Middle frontal gyrus (tissue), 1 donor: ENCODE measurements around the gene FBXL13.

Source experiments
- DNase-seq: peaks from one replicate; pipeline ENCODE4 v3.0.0-alpha.2; 2015; ENCODE audit warnings: low spot score; ENCODE audit errors: extremely low spot score

Gene FBXL13

GRCh38 chr7:102896585-102896984 is 178.0 kb downstream of the FBXL13 start:
- DNase-seq, result no peak

- no peak for DNase-seq
Measured at GRCh38 chr7:102895602-102896001, 179.0 kb downstream of the FBXL13 start.

GRCh38 chr7:102892631-102893278 is 181.8 kb downstream of the FBXL13 start:
- DNase-seq, result no peak

GRCh38 chr7:102891693-102892261 is 182.8 kb downstream of the FBXL13 start:
- DNase-seq, result peak; percentile 46

GRCh38 chr7:102890971-102891692 is 183.5 kb downstream of the FBXL13 start:
- DNase-seq, result no peak

GRCh38 chr7:102890292-102890970 is 184.2 kb downstream of the FBXL13 start:
- no peak for DNase-seq

GRCh38 chr7:102889851-102890250 is 184.7 kb downstream of the FBXL13 start:
- no peak for DNase-seq

GRCh38 chr7:102888561-102889233 is 185.9 kb downstream of the FBXL13 start:
- DNase-seq, result no peak

- no peak for DNase-seq
Measured at GRCh38 chr7:102883098-102883860, 191.3 kb downstream of the FBXL13 start.

- no peak for DNase-seq
Measured at GRCh38 chr7:102875700-102876295, 198.8 kb downstream of the FBXL13 start.

GRCh38 chr7:102874966-102875365 is 199.6 kb downstream of the FBXL13 start:
- DNase-seq, result no peak

- no peak for DNase-seq
Measured at GRCh38 chr7:102874166-102874829, 200.3 kb downstream of the FBXL13 start.

- DNase-seq, result no peak
Measured at GRCh38 chr7:102873470-102874165, 201.0 kb downstream of the FBXL13 start.

- DNase-seq, result no peak
Measured at GRCh38 chr7:102872460-102872859, 202.1 kb downstream of the FBXL13 start.

- no peak for DNase-seq
Measured at GRCh38 chr7:102869195-102869594, 205.4 kb downstream of the FBXL13 start.

GRCh38 chr7:102866535-102867215 is 207.9 kb downstream of the FBXL13 start:
- no peak for DNase-seq

GRCh38 chr7:102864958-102865357 is 209.6 kb downstream of the FBXL13 start:
- DNase-seq, result no peak

- DNase-seq, result no peak
Measured at GRCh38 chr7:102860351-102860811, 214.2 kb downstream of the FBXL13 start.

GRCh38 chr7:102859799-102860125 is 214.8 kb downstream of the FBXL13 start:
- no peak for DNase-seq
